ENCODE results near the gene PFKFB1. TPM values are rescaled to one million over a fixed set of nuclear protein-coding genes. Genes with fewer than 3 reads are reported as not detected.
A peak's percentile ranks its signal among the peaks of the same experiment; 100 is the strongest.

Gene PFKFB1
- total RNA-seq, 2 experiments from 2014 or later: 0.44 to 0.65 TPM

DNA sequence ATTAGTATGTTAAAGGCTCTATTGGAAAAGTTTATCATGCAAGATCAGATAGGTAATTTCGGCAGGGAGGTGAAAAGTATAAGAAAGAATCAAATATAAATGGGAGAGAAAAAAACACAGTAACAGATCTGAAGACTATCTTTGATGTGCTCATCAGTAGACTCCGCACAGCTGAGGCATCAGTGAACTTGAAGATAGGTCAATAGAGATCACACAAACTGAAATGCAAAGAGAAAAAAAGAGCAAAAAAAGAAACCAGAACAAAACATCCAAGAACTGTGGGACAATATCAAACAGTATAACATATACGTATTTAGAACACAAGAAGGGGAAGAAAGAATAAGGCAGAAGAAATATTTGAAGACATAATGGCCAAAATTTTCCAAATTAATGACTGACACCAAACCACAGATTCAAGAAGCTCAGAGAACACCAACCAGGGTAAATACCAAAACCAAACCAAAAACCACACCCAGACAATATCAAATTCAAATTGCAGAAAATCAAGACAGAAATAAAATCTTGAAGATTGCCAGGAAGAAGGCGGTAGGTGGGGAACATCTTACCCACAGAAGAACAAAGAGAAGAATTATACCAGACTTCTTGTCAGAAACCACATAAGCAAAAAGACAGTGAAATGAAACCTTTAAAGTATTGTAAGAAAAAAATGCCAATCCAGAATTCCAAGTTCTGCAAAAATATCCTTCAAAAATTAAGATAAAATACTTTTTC lies 29.1 kb downstream of the PFKFB1 start:
- H3K36me3 Mint-ChIP-seq: no peaks in the 10 kb centered on the region
- H3K4me1 Mint-ChIP-seq: peaks cover 6% of the 10 kb centered on the region
- peak overlapping the region; percentile 20 for H3K4me3 Mint-ChIP-seq
- H3K9me3 Mint-ChIP-seq: no peaks in the 10 kb centered on the region
- DNase-seq: no peak
- ATAC-seq (ENCODE audit: low read depth): no peak
- H3K27me3 Mint-ChIP-seq: no peaks in the 10 kb centered on the region
- POLR2A ChIA-PET: no interaction called here
- no peak overlapping the region for H3K27ac Mint-ChIP-seq

DNA sequence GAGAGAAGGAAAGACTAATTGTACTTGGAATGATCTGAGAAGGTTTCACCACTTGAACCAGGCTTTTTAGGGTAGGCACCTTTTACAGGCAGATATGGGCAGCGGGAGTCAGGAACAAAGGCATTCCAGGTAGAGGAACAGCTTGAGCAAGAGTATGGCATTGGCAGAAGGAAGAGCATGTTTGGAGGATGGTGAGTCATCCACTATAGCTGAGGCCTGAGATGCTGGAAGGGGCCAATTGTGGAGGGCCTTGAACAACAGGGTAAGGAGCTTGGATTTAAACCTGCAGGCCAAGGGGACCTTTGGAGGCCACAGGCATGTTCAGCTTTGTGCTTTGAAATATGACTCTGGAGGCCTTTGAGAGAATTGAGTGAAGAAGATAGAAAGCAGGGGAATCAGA lies 32.2 kb downstream of the PFKFB1 start:
- DNase-seq (no peak), ATAC-seq (ENCODE audit: low read depth) (no peak)
- H3K4me3 Mint-ChIP-seq: no peak overlapping the region
- H3K4me1 Mint-ChIP-seq: peaks cover 6% of the 10 kb centered on the region
- H3K9me3 Mint-ChIP-seq: no peaks in the 10 kb centered on the region
- POLR2A ChIA-PET: no interaction called here
- no peaks in the 10 kb centered on the region for H3K27me3 Mint-ChIP-seq
- H3K36me3 Mint-ChIP-seq: no peaks in the 10 kb centered on the region
- H3K27ac Mint-ChIP-seq: no peak overlapping the region

DNA sequence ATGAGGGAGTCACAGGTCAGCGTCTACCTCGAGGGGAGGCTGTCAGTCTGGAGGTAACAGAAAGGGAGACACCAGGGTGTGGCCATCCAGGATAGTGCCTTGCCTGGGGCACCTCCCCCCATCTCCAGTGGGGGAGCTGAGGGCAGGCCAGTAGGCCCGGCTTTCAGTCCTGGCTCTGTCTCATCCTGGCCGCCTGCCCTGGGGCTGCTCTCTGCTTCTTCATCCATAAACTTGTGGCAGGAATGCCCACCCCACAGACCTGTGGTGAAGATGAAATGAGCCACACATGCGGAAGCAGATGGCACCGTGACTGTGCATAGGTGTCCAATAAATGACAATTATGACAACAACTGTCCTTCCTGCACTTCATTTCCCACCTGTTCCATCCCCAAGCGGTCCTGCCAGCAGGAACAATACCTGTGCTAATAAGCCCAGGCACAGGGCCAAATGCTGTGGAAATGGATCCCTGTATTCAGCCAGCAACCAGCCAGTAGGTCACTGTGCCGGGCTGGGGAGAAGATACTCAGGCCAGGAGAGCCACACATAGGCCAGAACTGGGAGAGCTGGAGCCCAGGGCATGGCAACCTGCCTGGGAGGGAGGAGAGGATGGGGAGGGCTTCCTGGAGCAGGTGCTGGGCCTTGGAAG lies 43.1 kb downstream of the PFKFB1 start:
- H3K4me3 Mint-ChIP-seq: no peak overlapping the region
- H3K27me3 Mint-ChIP-seq: no peaks in the 10 kb centered on the region
- DNase-seq (no peak), ATAC-seq (ENCODE audit: low read depth) (no peak)
- H3K27ac Mint-ChIP-seq: no peak overlapping the region
- H3K36me3 Mint-ChIP-seq: no peaks in the 10 kb centered on the region
- H3K9me3 Mint-ChIP-seq: no peaks in the 10 kb centered on the region
- peaks cover 1% of the 10 kb centered on the region for H3K4me1 Mint-ChIP-seq
- POLR2A ChIA-PET: no interaction called here

DNA sequence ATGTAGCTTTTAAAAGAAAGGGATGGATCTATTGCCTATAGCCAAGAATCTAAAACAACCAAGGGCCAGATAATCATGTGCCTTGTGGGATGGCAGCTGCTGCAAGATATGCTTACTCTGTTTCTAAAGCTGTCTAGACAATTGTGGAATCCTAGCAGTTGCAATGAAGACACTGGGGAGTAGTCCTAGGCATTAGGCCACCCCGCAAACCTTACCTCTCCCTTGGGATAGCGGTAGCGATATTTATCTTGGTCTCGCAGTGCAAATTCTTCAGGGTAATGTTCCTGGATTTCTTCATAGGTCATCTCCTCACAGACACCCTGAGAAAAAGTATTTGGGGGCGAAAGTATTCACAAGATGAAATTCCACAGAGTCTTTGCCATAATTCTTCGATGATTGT lies 48.8 kb downstream of the PFKFB1 start:
- ATAC-seq (ENCODE audit: low read depth) (no peak), DNase-seq (no peak)
- Mint-ChIP-seq H3K27me3 (no peaks in the 10 kb centered on the region), H3K27ac (no peak overlapping the region), H3K9me3 (no peaks in the 10 kb centered on the region), H3K4me1 (no peaks in the 10 kb centered on the region), H3K4me3 (no peak overlapping the region), H3K36me3 (no peaks in the 10 kb centered on the region)
- POLR2A ChIA-PET: no interaction called here

DNA sequence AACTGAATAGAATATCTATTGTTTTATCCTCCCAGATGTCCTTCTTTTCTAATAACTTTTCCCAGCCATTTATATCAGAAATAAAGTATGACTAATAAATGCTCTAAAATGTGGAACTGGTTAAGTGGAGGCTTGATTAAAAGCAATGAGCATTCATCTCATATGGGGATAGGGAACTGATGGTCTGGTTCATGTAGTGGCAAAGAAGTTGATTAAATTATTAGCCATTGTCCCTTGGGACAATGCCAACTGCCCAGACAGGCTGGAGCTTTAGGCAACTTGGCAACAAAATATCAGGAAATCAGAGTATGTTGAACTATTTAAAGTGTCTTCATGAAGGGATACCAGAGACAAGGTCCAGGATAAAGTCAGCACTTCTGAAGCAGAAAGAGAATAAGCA lies 49.2 kb downstream of the PFKFB1 start:
- Mint-ChIP-seq H3K36me3 (no peaks in the 10 kb centered on the region), H3K9me3 (no peaks in the 10 kb centered on the region), H3K27me3 (no peaks in the 10 kb centered on the region), H3K4me1 (no peaks in the 10 kb centered on the region), H3K27ac (no peak overlapping the region), H3K4me3 (no peak overlapping the region)
- no peak for ATAC-seq (ENCODE audit: low read depth)
- POLR2A ChIA-PET: no interaction called here
- no peak for DNase-seq

DNA sequence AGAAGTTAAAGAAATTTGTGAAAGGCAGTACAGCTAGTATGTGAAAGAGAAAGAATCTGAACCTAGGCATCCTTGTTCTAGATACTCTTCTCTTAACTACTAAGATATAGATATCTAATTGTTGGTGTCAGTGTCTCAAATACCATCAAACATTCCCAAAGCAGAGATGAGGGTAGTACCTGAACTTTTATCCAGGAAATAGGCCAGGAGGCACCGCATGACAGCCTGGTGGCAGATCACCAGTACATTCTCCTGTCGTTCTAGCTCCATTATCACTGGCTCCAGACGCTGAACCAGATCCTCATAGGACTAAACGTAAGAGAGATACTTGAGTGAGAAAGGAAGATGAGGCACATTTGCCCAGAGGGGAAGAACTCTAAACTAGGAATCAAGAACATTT lies 56.6 kb downstream of the PFKFB1 start:
- no peak overlapping the region for H3K4me3 Mint-ChIP-seq
- DNase-seq (no peak), ATAC-seq (ENCODE audit: low read depth) (no peak)
- no peaks in the 10 kb centered on the region for H3K4me1 Mint-ChIP-seq
- no peaks in the 10 kb centered on the region for H3K27me3 Mint-ChIP-seq
- POLR2A ChIA-PET: no interaction called here
- H3K27ac Mint-ChIP-seq: no peak overlapping the region
- H3K9me3 Mint-ChIP-seq: no peaks in the 10 kb centered on the region
- H3K36me3 Mint-ChIP-seq: no peaks in the 10 kb centered on the region

DNA sequence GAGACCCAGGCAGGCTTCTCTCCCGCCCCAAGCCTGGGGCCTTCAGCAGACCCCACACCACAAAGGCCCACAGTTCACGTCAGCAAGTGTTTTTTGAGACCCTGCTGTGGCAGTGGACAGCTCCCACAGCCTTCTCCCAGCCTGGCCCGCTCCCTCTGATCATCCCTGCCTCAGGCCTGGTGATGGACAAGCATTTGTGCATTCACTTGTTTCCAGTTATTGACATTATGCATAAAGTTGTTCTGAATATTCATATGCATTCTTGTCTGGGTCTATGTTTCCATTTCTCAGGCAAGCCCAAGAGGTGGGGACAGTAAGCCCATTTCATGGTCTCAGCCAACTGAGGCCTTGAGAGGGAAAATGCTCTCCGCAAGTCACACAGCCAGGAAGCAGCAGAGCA lies 58.7 kb downstream of the PFKFB1 start:
- ATAC-seq (ENCODE audit: low read depth) (no peak), DNase-seq (no peak)
- Mint-ChIP-seq H3K4me1 (no peaks in the 10 kb centered on the region), H3K36me3 (no peaks in the 10 kb centered on the region), H3K9me3 (no peaks in the 10 kb centered on the region), H3K4me3 (no peak overlapping the region), H3K27ac (no peak overlapping the region), H3K27me3 (no peaks in the 10 kb centered on the region)
- POLR2A ChIA-PET: no interaction called here

DNA sequence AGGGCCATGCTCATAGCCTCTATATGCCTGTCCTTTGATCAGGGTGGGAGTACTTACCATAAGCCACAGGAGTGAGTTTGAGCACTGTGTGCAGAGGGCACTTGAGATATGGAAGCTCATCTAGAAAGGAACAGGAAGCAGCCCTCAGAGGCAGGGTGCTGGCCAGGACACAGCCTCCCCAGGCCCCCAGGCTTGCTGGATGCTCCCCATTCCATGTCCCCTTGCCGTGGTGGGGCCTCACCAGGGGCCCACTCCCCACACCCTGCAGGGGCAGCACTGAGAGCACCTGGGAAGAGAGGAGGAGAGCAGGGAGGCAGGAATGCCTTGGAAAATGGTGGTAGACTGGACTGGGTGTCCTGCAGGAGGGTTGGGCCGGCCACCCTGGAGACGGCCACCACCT lies 59.1 kb downstream of the PFKFB1 start:
- H3K4me1 Mint-ChIP-seq: no peaks in the 10 kb centered on the region
- POLR2A ChIA-PET: no interaction called here
- no peak for ATAC-seq (ENCODE audit: low read depth)
- H3K4me3 Mint-ChIP-seq: no peak overlapping the region
- no peak overlapping the region for H3K27ac Mint-ChIP-seq
- H3K36me3 Mint-ChIP-seq: no peaks in the 10 kb centered on the region
- DNase-seq: no peak
- no peaks in the 10 kb centered on the region for H3K9me3 Mint-ChIP-seq
- H3K27me3 Mint-ChIP-seq: no peaks in the 10 kb centered on the region

DNA sequence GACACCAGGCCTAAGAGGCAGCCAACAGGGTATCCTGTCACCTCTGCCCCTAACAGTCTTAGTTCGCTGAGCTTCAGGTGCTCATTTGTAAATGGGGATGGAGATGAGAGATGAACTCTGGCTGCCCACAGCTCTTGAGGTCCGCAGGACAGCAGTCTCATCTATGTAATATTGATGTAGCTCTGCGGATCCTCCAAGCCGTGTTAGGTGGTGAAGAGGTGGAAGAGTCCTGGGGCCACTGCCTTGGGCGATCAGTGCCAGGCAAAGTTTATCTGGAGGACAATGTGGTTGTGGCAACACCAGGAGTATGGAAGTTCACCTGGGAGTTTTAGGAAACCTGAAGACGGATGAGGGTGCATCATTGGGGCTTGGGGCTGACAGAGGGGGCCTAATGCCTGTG lies 59.9 kb downstream of the PFKFB1 start:
- no peak for ATAC-seq (ENCODE audit: low read depth)
- H3K27me3 Mint-ChIP-seq: no peaks in the 10 kb centered on the region
- H3K27ac Mint-ChIP-seq: no peak overlapping the region
- POLR2A ChIA-PET: no interaction called here
- H3K4me3 Mint-ChIP-seq: no peak overlapping the region
- H3K4me1 Mint-ChIP-seq: no peaks in the 10 kb centered on the region
- H3K36me3 Mint-ChIP-seq: no peaks in the 10 kb centered on the region
- no peak for DNase-seq
- no peaks in the 10 kb centered on the region for H3K9me3 Mint-ChIP-seq

DNA sequence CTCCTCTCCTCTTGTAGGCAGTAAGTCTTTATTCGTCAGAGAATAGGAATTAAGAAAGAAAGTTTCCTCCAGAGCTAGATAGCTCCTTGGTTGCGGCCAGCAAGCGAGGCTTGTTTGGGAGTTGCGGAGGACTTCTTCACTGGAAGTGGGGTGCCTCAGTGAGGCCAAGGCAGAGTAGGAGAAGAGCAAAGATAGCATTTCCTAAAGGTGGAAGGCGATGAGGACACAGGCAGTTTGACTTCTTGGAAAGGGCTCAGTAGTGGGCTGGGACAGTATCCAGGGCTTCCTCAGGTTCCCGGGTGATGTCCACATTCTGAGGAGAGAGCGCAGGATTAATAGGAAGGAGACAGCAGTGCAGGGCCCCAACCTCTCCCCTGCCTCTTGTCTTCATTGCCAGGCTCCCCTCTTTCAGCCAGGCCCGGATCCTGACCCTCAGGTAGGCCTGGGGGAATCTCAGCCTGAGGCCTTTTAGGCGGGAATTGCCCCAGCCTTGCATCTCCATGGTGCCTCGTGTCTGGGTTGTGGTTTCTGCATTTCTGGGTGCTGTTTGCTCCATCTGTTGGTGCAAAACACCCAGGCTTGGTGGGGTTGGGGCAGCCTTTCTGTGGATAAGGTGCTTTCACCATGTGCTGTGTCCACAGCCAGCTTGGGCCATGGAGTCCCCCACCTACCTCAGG lies 60.7 kb downstream of the PFKFB1 start:
- no peaks in the 10 kb centered on the region for H3K27me3 Mint-ChIP-seq
- no peaks in the 10 kb centered on the region for H3K9me3 Mint-ChIP-seq
- ATAC-seq (ENCODE audit: low read depth): no peak
- no peak for DNase-seq
- no peak overlapping the region for H3K27ac Mint-ChIP-seq
- peaks cover 2% of the 10 kb centered on the region for H3K36me3 Mint-ChIP-seq
- no peaks in the 10 kb centered on the region for H3K4me1 Mint-ChIP-seq
- POLR2A ChIA-PET: no interaction called here
- no peak overlapping the region for H3K4me3 Mint-ChIP-seq

DNA sequence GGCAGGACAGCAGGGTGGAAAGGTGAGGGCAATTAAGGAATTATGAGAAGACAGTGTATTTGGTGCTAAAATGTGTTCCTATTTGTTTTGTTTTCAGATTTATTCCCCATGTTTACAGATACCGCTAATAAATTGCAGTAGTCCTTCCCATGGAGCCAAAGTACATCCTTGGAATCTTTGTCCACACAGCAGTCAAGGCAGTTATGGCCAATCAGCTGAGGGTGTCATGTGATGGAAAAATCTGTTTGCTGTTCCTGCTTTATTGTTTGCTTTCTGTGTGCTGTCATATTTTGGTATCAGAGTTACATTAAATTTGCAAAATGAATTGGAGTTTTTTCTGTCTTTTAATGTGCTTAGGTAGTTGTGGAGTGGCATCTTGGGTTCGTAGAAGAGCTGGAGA lies 62.9 kb downstream of the PFKFB1 start:
- no peaks in the 10 kb centered on the region for H3K27me3 Mint-ChIP-seq
- H3K36me3 Mint-ChIP-seq: peaks cover 3% of the 10 kb centered on the region
- no peak for DNase-seq
- H3K27ac Mint-ChIP-seq: no peak overlapping the region
- ATAC-seq (ENCODE audit: low read depth): no peak
- no peak overlapping the region for H3K4me3 Mint-ChIP-seq
- no peaks in the 10 kb centered on the region for H3K4me1 Mint-ChIP-seq
- no peaks in the 10 kb centered on the region for H3K9me3 Mint-ChIP-seq
- POLR2A ChIA-PET: no interaction called here

DNA sequence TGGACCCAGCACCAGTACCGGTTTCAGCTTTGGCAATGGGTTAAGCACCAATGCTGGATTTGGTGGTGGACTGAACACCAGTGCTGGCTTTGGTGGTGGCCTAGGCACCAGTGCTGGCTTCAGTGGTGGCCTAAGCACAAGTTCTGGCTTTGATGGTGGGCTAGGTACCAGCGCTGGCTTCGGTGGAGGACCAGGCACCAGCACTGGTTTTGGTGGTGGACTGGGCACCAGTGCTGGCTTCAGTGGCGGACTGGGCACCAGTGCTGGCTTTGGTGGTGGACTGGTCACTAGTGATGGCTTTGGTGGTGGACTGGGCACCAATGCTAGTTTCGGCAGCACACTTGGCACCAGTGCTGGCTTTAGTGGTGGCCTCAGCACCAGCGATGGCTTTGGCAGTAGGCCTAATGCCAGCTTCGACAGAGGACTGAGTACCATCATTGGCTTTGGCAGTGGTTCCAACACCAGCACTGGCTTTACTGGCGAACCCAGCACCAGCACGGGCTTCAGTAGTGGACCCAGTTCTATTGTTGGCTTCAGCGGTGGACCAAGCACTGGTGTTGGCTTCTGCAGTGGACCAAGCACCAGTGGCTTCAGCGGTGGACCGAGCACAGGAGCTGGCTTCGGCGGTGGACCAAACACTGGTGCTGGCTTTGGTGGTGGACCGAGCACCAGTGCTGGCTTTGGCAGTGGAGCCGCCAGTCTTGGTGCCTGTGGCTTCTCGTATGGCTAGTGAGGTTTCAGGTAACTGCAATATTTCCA lies 63.5 kb downstream of the PFKFB1 start:
- H3K4me3 Mint-ChIP-seq: no peak overlapping the region
- ATAC-seq (ENCODE audit: low read depth) (no peak), DNase-seq (no peak)
- POLR2A ChIA-PET: no interaction called here
- H3K9me3 Mint-ChIP-seq: no peaks in the 10 kb centered on the region
- H3K4me1 Mint-ChIP-seq: no peaks in the 10 kb centered on the region
- H3K27me3 Mint-ChIP-seq: no peaks in the 10 kb centered on the region
- H3K36me3 Mint-ChIP-seq: peaks cover 3% of the 10 kb centered on the region
- H3K27ac Mint-ChIP-seq: no peak overlapping the region

DNA sequence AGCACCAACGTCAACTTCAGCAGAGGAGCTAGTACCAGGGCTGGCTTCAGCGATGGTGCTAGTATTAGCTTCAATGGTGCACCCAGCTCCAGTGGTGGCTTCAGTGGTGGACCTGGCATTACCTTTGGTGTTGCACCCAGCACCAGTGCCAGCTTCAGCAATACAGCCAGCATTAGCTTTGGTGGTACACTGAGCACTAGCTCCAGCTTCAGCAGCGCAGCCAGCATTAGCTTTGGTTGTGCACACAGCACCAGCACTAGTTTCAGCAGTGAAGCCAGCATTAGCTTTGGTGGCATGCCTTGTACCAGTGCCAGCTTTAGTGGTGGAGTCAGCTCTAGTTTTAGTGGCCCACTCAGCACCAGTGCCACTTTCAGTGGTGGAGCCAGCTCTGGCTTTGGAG lies 65.1 kb downstream of the PFKFB1 start:
- ATAC-seq (ENCODE audit: low read depth) (no peak), DNase-seq (no peak)
- POLR2A ChIA-PET: no interaction called here
- H3K9me3 Mint-ChIP-seq: no peaks in the 10 kb centered on the region
- peaks cover 3% of the 10 kb centered on the region for H3K36me3 Mint-ChIP-seq
- no peaks in the 10 kb centered on the region for H3K4me1 Mint-ChIP-seq
- H3K27me3 Mint-ChIP-seq: no peaks in the 10 kb centered on the region
- H3K27ac Mint-ChIP-seq: no peak overlapping the region
- no peak overlapping the region for H3K4me3 Mint-ChIP-seq

DNA sequence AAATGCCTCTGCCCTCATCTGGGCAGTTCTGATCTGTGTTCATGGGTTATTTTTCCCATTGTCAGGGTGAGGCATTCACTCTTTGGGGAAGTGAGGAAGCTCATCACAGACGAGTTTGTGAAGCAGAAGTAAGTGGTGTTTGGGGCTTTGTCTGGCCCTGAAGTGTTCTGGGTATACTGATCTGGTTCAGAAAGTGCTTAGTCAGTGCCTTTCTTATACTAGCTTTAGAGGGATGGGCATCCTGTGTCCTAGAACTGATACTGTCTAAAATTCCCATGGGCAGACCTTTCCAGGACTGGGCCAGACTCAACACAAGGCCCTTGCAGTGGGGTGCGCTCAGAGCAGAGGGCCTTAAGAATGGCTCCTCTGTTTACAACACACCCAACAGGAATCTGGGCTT lies 67.0 kb downstream of the PFKFB1 start:
- Mint-ChIP-seq H3K27ac (no peak overlapping the region), H3K9me3 (no peaks in the 10 kb centered on the region), H3K27me3 (no peaks in the 10 kb centered on the region), H3K4me3 (no peak overlapping the region), H3K36me3 (peaks cover 3% of the 10 kb centered on the region), H3K4me1 (no peaks in the 10 kb centered on the region)
- ATAC-seq (ENCODE audit: low read depth): no peak
- DNase-seq: no peak
- POLR2A ChIA-PET: no interaction called here
